GM12892 (cell line): ENCODE results near the gene JPH3.

ENCODE experiments used
- POLR2A ChIP-seq: IDR thresholded peaks from 2 replicates; pipeline ENCODE4 v1.6.1; 2011; ENCODE audit warnings: low read depth, low read length, control low read depth
- POLR2AphosphoS5 ChIP-seq: IDR thresholded peaks from 2 replicates; pipeline ENCODE4 v1.6.1; 2011; ENCODE audit warnings: low read depth, low read length, control low read depth
- TAF1 ChIP-seq: IDR thresholded peaks from 2 replicates; pipeline ENCODE4 v1.6.1; 2011; ENCODE audit warnings: low read depth, mild to moderate bottlenecking, control low read depth, low read length, borderline replicate concordance

GRCh38 chr16:87669672-87670071 is 67.4 kb downstream of the JPH3 start:
- TF ChIP-seq POLR2A (no peak), TAF1 (no peak), POLR2AphosphoS5 (no peak)
